Measurements from ENCODE around the gene KRTAP29-1. TPM values are rescaled to one million over a fixed set of nuclear protein-coding genes. Genes with fewer than 3 reads are reported as not detected.

KRTAP29-1 gene
- total RNA-seq = not detected in 2 replicates

GRCh38 chr17:41301916-41302901 is at the start of gene KRTAP29-1:
Gene KRTAP29-1, minus strand, starts transcription at chr17:41302851. Its CDS starts 0 bp downstream, at chr17:41302851.

GRCh38 chr17:41350381-41350878 is 47.8 kb upstream of the KRTAP29-1 start, which contains the start of gene KRT33A:
Gene KRT33A, minus strand, starts transcription at chr17:41350828. Its CDS starts 61 bp downstream, at chr17:41350767.

GRCh38 chr17:41315204-41315794 is 12.6 kb upstream of the KRTAP29-1 start, which contains the start of gene KRTAP17-1:
Gene KRTAP17-1, minus strand, starts transcription at chr17:41315710. Its CDS starts 60 bp downstream, at chr17:41315650.

GRCh38 chr17:41308918-41309359 is 6.3 kb upstream of the KRTAP29-1 start, which contains the start of gene KRTAP16-1:
Gene KRTAP16-1, minus strand, starts transcription at chr17:41309309. Its CDS starts 56 bp downstream, at chr17:41309253.

GRCh38 chr17:41275648-41276190 is 26.9 kb downstream of the KRTAP29-1 start, which contains the start of gene KRTAP9-7:
Gene KRTAP9-7, plus strand, starts transcription at chr17:41275698. Its CDS starts 0 bp downstream, at chr17:41275698.

GRCh38 chr17:41265078-41265477 is 37.6 kb downstream of the KRTAP29-1 start, which contains the start of gene KRTAP9-6:
Gene KRTAP9-6, plus strand, starts transcription at chr17:41265378. Its CDS starts 0 bp downstream, at chr17:41265378.

GRCh38 chr17:41255381-41256290 is 47.0 kb downstream of the KRTAP29-1 start, which contains the start of gene KRTAP9-9:
Gene KRTAP9-9, plus strand, starts transcription at chr17:41255384.

Other genes starting within 250 kb of the KRTAP29-1 start
- not detected in 2 replicates for gene KRTAP2-2, start 247.6 kb downstream of the KRTAP29-1 start, total RNA-seq
- gene KRTAP2-3, start 242.7 kb downstream of the KRTAP29-1 start, total RNA-seq = 2.9 TPM in 1 of 2 replicates, not detected in the other
- gene KRTAP2-4, start 237.0 kb downstream of the KRTAP29-1 start, total RNA-seq = not detected in 2 replicates
- not detected in 2 replicates for gene KRTAP4-7, start 218.7 kb downstream of the KRTAP29-1 start, total RNA-seq
- not detected in 2 replicates for gene KRTAP4-8, start 204.7 kb downstream of the KRTAP29-1 start, total RNA-seq
- not detected in 2 replicates for gene KRTAP4-16, start 200.6 kb downstream of the KRTAP29-1 start, total RNA-seq
- gene KRTAP4-9, start 197.5 kb downstream of the KRTAP29-1 start, total RNA-seq = not detected in 2 replicates
- gene KRTAP4-11, start 184.5 kb downstream of the KRTAP29-1 start, total RNA-seq = not detected in 2 replicates
- gene KRTAP4-12, start 178.7 kb downstream of the KRTAP29-1 start, total RNA-seq = not detected in 2 replicates
- gene KRTAP4-6, start 162.3 kb downstream of the KRTAP29-1 start, total RNA-seq = not detected in 2 replicates
- gene KRTAP4-5, start 153.0 kb downstream of the KRTAP29-1 start, total RNA-seq = not detected in 2 replicates
- not detected in 2 replicates for gene KRTAP4-4, start 142.1 kb downstream of the KRTAP29-1 start, total RNA-seq
- gene KRTAP4-3, start 134.6 kb downstream of the KRTAP29-1 start, total RNA-seq = not detected in 2 replicates
- gene KRTAP4-2, start 124.6 kb downstream of the KRTAP29-1 start, total RNA-seq = not detected in 2 replicates
- not detected in 2 replicates for gene KRTAP4-1, start 117.9 kb downstream of the KRTAP29-1 start, total RNA-seq
- not detected in 2 replicates for gene KRTAP9-1, start 113.0 kb downstream of the KRTAP29-1 start, total RNA-seq
- not detected in 2 replicates for gene KRTAP9-2, start 76.2 kb downstream of the KRTAP29-1 start, total RNA-seq
- gene KRTAP9-3, start 70.4 kb downstream of the KRTAP29-1 start, total RNA-seq = not detected in 2 replicates
- not detected in 2 replicates for gene KRTAP9-8, start 64.9 kb downstream of the KRTAP29-1 start, total RNA-seq
- not detected in 2 replicates for gene KRTAP9-4, start 53.2 kb downstream of the KRTAP29-1 start, total RNA-seq
- not detected in 2 replicates for gene KRTAP9-9, start 47.5 kb downstream of the KRTAP29-1 start, total RNA-seq
- gene KRTAP9-6, start 37.5 kb downstream of the KRTAP29-1 start, total RNA-seq = not detected in 2 replicates
- not detected in 2 replicates for gene KRTAP9-7, start 27.2 kb downstream of the KRTAP29-1 start, total RNA-seq
- gene KRTAP16-1, start 6.5 kb upstream of the KRTAP29-1 start, total RNA-seq = not detected in 2 replicates
- gene KRTAP17-1, start 12.9 kb upstream of the KRTAP29-1 start, total RNA-seq = 0.24 TPM in 1 of 2 replicates, not detected in the other
- gene KRT33A, start 48.0 kb upstream of the KRTAP29-1 start, total RNA-seq = under 0.01 TPM in 1 of 2 replicates, not detected in the other
- 0.21 and 0.24 TPM in 2 replicates for gene KRT33B, start 67.0 kb upstream of the KRTAP29-1 start, total RNA-seq
- 0.43 and 7.0 TPM in 2 replicates for gene KRT34, start 79.5 kb upstream of the KRTAP29-1 start, total RNA-seq
- 0.24 TPM in 1 of 2 replicates, not detected in the other for gene KRT31, start 94.8 kb upstream of the KRTAP29-1 start, total RNA-seq
- not detected in 2 replicates for gene KRT37, start 121.7 kb upstream of the KRTAP29-1 start, total RNA-seq
- not detected in 2 replicates for gene KRT38, start 138.1 kb upstream of the KRTAP29-1 start, total RNA-seq
- not detected in 2 replicates for gene KRT32, start 164.5 kb upstream of the KRTAP29-1 start, total RNA-seq
- not detected in 2 replicates for gene KRT35, start 178.3 kb upstream of the KRTAP29-1 start, total RNA-seq
- gene KRT36, start 187.1 kb upstream of the KRTAP29-1 start, total RNA-seq = not detected in 2 replicates
- gene KRT13, start 202.8 kb upstream of the KRTAP29-1 start, total RNA-seq = 0.24 and 20.0 TPM in 2 replicates
- 38.1 and 92.7 TPM in 2 replicates for gene KRT15, start 216.0 kb upstream of the KRTAP29-1 start, total RNA-seq
- 3,305 and 10,988 TPM in 2 replicates for gene KRT19, start 225.5 kb upstream of the KRTAP29-1 start, total RNA-seq

Data from tracheal epithelial cell (primary cell).